CD14-positive monocyte (primary cell): Measurements from ENCODE around the gene KIAA1614. TPM values are rescaled to one million over a fixed set of nuclear protein-coding genes. Genes with fewer than 3 reads are reported as not detected.
A peak's percentile ranks its signal among the peaks of the same experiment; 100 is the strongest.

Source experiments
- DNase-seq, 3 donors: peaks; one replicate each; pipeline ENCODE4 v3.0.0-alpha.2; 2011 to 2022
- H2AFZ ChIP-seq: 2 replicates; pipeline ENCODE4 v1.6.0; 2012; ENCODE audit warnings: mild to moderate bottlenecking, low read depth, low read length, inconsistent platforms; ENCODE audit not compliant: insufficient read depth, poor library complexity, severe bottlenecking
- H3K27ac ChIP-seq, 2 donors: 1 replicate in 1 of 2; 2 replicates in 1 of 2; pipeline ENCODE4 v1.5.1; 2012 to 2013; ENCODE audit warnings: low read length in 2 of 2, control low read depth in 1 of 2, inconsistent platforms in 1 of 2, low read depth in 1 of 2, mild to moderate bottlenecking in 1 of 2
- H3K27me3 ChIP-seq, 2 donors: one replicate each; pipeline versions ENCODE4 v1.6.0 to v1.6.1; 2011 to 2013; ENCODE audit warnings: low read length in 2 of 2; ENCODE audit not compliant: control insufficient read depth in 2 of 2, insufficient read depth in 2 of 2
- H3K36me3 ChIP-seq, 2 donors: replicated peaks in 1 of 2; 1 replicate in 1 of 2; 2 replicates in 1 of 2; pipeline versions ENCODE4 v1.5.1 to v1.6.1; 2012 to 2013; ENCODE audit warnings: low read length in 2 of 2, control low read depth in 1 of 2, inconsistent platforms in 1 of 2, mild to moderate bottlenecking in 1 of 2; ENCODE audit not compliant: insufficient read depth in 2 of 2, control insufficient read depth in 1 of 2
- H3K4me1 ChIP-seq, 2 donors: 1 replicate in 1 of 2; 2 replicates in 1 of 2; pipeline versions ENCODE4 v1.5.1 to v1.6.1; 2012 to 2013; ENCODE audit warnings: low read length in 2 of 2, control low read depth in 1 of 2, inconsistent platforms in 1 of 2, mild to moderate bottlenecking in 1 of 2, moderate library complexity in 1 of 2; ENCODE audit not compliant: insufficient read depth in 2 of 2, control insufficient read depth in 1 of 2
- H3K4me2 ChIP-seq: replicated peaks from 2 replicates; pipeline ENCODE3; 2012; ENCODE audit warnings: low read length, moderate library complexity, mild to moderate bottlenecking; ENCODE audit not compliant: poor library complexity, severe bottlenecking; ENCODE audit errors: extremely low read depth
- H3K4me3 ChIP-seq, 3 experiments: fragments of 200-600 bp in 1 of 3; sonication (generic) in 1 of 3; replicated peaks in 1 of 3; 1 replicate in 2 of 3; 2 replicates in 1 of 3; pipeline ENCODE4 v1.5.1; 2011 to 2013; ENCODE audit warnings: low read length in 3 of 3, mild to moderate bottlenecking in 3 of 3, control low read depth in 2 of 3, low read depth in 2 of 3, inconsistent platforms in 1 of 3, moderate library complexity in 1 of 3
- H3K79me2 ChIP-seq: 2 replicates; pipeline ENCODE4 v1.6.0; 2012; ENCODE audit warnings: mild to moderate bottlenecking, control low read depth, inconsistent platforms, low read length, moderate library complexity; ENCODE audit not compliant: insufficient read depth
- H3K9ac ChIP-seq: 2 replicates; pipeline ENCODE4 v1.6.0; 2017; ENCODE audit warnings: low read length, mild to moderate bottlenecking; ENCODE audit not compliant: insufficient read depth, poor library complexity, severe bottlenecking
- H3K9me3 ChIP-seq, 2 donors: replicated peaks in 1 of 2; 1 replicate in 1 of 2; 2 replicates in 1 of 2; pipeline versions ENCODE4 v1.5.1 to v1.6.1; 2012 to 2013; ENCODE audit warnings: low read length in 2 of 2, control low read depth in 1 of 2; ENCODE audit not compliant: control insufficient read depth in 1 of 2, insufficient read depth in 1 of 2
- H4K20me1 ChIP-seq: 2 replicates; pipeline ENCODE4 v1.6.0; 2012; ENCODE audit warnings: mild to moderate bottlenecking, low read length, control low read depth, moderate library complexity; ENCODE audit not compliant: insufficient read depth
- H3K27ac Mint-ChIP-seq, 7 donors: one replicate each; pipeline ENCODE4 v1.8.0; 2020; ENCODE audit warnings: mild to moderate bottlenecking in 7 of 7, mixed read lengths in 7 of 7, moderate library complexity in 6 of 7, inconsistent platforms in 2 of 7
- H3K27me3 Mint-ChIP-seq, 3 donors: one replicate each; pipeline ENCODE4 v1.8.0; 2021 to 2022; ENCODE audit warnings: low read depth in 3 of 3, mild to moderate bottlenecking in 3 of 3, mixed read lengths in 3 of 3, moderate library complexity in 3 of 3, inconsistent platforms in 1 of 3
- H3K36me3 Mint-ChIP-seq, 2 donors: one replicate each; pipeline ENCODE4 v1.8.0; 2020; ENCODE audit warnings: mixed read lengths in 2 of 2, inconsistent platforms in 1 of 2, mild to moderate bottlenecking in 1 of 2
- H3K4me1 Mint-ChIP-seq: one replicate; pipeline ENCODE4 v1.8.0; 2020; ENCODE audit warnings: mild to moderate bottlenecking, mixed read lengths
- H3K4me3 Mint-ChIP-seq, 2 donors: one replicate each; pipeline ENCODE4 v1.8.0; 2020; ENCODE audit warnings: mild to moderate bottlenecking in 2 of 2, mixed read lengths in 2 of 2, moderate library complexity in 1 of 2
- H3K9me3 Mint-ChIP-seq, 7 donors: one replicate each; pipeline ENCODE4 v1.8.0; 2020 to 2022; ENCODE audit warnings: mixed read lengths in 7 of 7, mild to moderate bottlenecking in 6 of 7, moderate library complexity in 6 of 7, inconsistent platforms in 2 of 7
- WGBS: methylation state at CpG from one replicate; pipeline ENCODE4 v1.1.5; 2013; ENCODE audit warnings: missing lambda C conversion rate; ENCODE audit not compliant: insufficient coverage; 5-methylcytosine and 5-hydroxymethylcytosine counted together
- intact Hi-C, 2 donors: fragments of 100-400 bp; cut with micrococcal nuclease; formaldehyde crosslinking; loops; one replicate each; pipeline versions ENCODE4 v1.15.0 to v1.15.1; 2023
- polyA plus RNA-seq, 3 donors: library from polyadenylated mRNA; depleted of rRNA in 1 of 3; unstranded in 2 of 3; stranded (reverse) in 1 of 3; fragments of 300-500 nt in 2 of 3; fragments of >200 nt in 1 of 3; fragmentation: Illumina TruSeq in 2 of 3; gene quantifications; 1 replicate in 2 of 3; 2 replicates in 1 of 3; pipeline ENCODE4 v1.2.3, GENCODE V29; 2012 to 2021
- TF ChIP-seq, protein P1 (sequence below): fragments of 200-600 bp; IDR thresholded peaks from one replicate; pipeline ENCODE4 v1.8.0; 2022; ENCODE audit warnings: antibody characterized with exemption, mild to moderate bottlenecking

Gene KIAA1614
- polyA plus RNA-seq, 3 donors: 0.08 TPM; not detected in 2

DNA sequence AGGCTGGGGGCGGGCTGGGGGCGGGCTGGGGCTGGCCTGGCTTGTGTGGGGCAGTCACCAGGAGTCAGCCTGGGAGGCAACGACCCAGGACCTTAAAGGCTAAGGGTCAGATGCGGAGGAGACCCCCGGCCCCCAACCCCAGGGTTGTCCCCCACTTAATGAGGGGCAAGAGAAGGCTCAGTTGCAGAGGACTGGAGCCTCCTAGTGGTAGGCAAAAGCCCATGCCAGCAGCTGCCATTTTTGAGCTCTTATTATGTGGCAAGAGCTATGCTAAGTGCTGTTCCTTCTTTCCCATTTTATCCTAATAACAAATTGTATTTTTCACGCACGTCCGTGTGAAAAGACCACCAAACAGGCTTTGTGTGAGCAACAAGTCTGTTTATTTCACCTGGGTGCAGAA is 8.0 kb downstream of the KIAA1614 start:
- Mint-ChIP-seq H3K9me3 (peaks cover 0 to 3% (median 0%) of the 10 kb centered on the region in 7 donors), H3K27me3 (peaks cover 3 to 21% (median 8%) of the 10 kb centered on the region in 3 donors), H3K36me3 (no peaks in the 10 kb centered on the region), H3K4me3 (no peak overlapping the region), H3K27ac (no peak overlapping the region), H3K4me1 (no peaks in the 10 kb centered on the region)
- Histone ChIP-seq H3K36me3 (no peaks in the 10 kb centered on the region), H3K4me2 (no peak overlapping the region), H3K27me3 (no peaks in the 10 kb centered on the region), H2AFZ (no peak overlapping the region), H3K9ac (no peak overlapping the region), H4K20me1 (no peaks in the 10 kb centered on the region), H3K27ac (no peak overlapping the region), H3K79me2 (no peaks in the 10 kb centered on the region), H3K4me3 (no peak overlapping the region), H3K9me3 (no peaks in the 10 kb centered on the region), H3K4me1 (no peaks in the 10 kb centered on the region)
- 91% methylated on average over 5 of the region's 8 CpGs for WGBS
- TF ChIP-seq, protein P1, sequence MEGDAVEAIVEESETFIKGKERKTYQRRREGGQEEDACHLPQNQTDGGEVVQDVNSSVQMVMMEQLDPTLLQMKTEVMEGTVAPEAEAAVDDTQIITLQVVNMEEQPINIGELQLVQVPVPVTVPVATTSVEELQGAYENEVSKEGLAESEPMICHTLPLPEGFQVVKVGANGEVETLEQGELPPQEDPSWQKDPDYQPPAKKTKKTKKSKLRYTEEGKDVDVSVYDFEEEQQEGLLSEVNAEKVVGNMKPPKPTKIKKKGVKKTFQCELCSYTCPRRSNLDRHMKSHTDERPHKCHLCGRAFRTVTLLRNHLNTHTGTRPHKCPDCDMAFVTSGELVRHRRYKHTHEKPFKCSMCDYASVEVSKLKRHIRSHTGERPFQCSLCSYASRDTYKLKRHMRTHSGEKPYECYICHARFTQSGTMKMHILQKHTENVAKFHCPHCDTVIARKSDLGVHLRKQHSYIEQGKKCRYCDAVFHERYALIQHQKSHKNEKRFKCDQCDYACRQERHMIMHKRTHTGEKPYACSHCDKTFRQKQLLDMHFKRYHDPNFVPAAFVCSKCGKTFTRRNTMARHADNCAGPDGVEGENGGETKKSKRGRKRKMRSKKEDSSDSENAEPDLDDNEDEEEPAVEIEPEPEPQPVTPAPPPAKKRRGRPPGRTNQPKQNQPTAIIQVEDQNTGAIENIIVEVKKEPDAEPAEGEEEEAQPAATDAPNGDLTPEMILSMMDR: peak; percentile 10
- intact Hi-C loops: no loop called here
- DNase-seq: no peak

DNA sequence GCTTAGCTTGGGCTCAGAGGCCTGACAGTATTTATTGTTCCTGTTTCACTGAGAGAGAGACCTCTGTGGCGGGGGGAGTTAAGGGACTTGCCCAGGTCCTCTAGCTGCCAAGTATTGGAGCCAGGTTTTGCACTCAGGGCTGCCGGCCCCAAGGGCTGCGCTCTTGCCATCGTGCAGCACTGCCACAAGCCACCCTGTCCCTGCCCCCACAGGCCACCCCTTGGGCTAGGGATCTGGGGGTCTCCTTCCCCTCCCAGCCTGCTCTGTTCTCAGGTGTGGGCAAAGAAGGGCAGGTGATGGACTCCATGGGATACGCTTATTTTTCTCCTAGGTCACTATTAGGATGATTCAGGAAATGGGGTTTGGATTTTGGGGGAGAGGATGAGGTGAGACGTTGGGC is 8.7 kb downstream of the KIAA1614 start:
- intact Hi-C loops: no loop called here
- no peaks in the 10 kb centered on the region for H4K20me1 ChIP-seq
- DNase-seq: no peak
- peaks cover 0 to 3% (median 0%) of the 10 kb centered on the region in 7 donors for H3K9me3 Mint-ChIP-seq
- no peaks in the 10 kb centered on the region for H3K27me3 ChIP-seq
- no peak overlapping the region for H3K27ac ChIP-seq
- H3K27ac Mint-ChIP-seq: no peak overlapping the region
- no peaks in the 10 kb centered on the region for H3K79me2 ChIP-seq
- H3K9me3 ChIP-seq: no peaks in the 10 kb centered on the region
- TF ChIP-seq, protein P1: no peak
- no peak overlapping the region for H3K9ac ChIP-seq
- no peak overlapping the region for H2AFZ ChIP-seq
- no peaks in the 10 kb centered on the region for H3K36me3 ChIP-seq
- no peak overlapping the region for H3K4me3 ChIP-seq
- H3K4me3 Mint-ChIP-seq: no peak overlapping the region
- H3K4me2 ChIP-seq: no peak overlapping the region
- H3K36me3 Mint-ChIP-seq: no peaks in the 10 kb centered on the region
- peaks cover 0 to 4% of the 10 kb centered on the region in 2 donors for H3K4me1 ChIP-seq
- H3K27me3 Mint-ChIP-seq: peaks cover 3 to 15% (median 8%) of the 10 kb centered on the region in 3 donors
- 94% methylated on average over 3 of the region's 6 CpGs for WGBS
- H3K4me1 Mint-ChIP-seq: peaks cover 3% of the 10 kb centered on the region
